Measurements from ENCODE around the gene AHNAK2. TPM values are rescaled to one million over a fixed set of nuclear protein-coding genes. Genes with fewer than 3 reads are reported as not detected.

Gene AHNAK2
- total and polyA plus RNA-seq, 9 of the 15 experiments (the other 6 are each of a cell fraction or from before 2014, with no cell fraction given) = 0.04 to 0.09 (median 0.04) TPM; not detected in 6

- Histone ChIP-seq H3K4me3 (no peak overlapping the region; the same call in 1 of the 2 replicates), H3K9me1 (ENCODE audit: control insufficient read depth, insufficient read depth, low read length) (peaks cover 4% of the 10 kb centered on the region), H3K27ac (ENCODE audit: extremely low read depth, low read depth, low read length) (peak overlapping the region; percentile 71; the same call in 1 of the 3 replicates), H3K27me3 (ENCODE audit: control insufficient read depth in 2 of 2, insufficient read depth in 2 of 2, low read length in 2 of 2) (no peaks in the 10 kb centered on the region), H3K9ac (ENCODE audit: insufficient read depth in 1 of 2, low read depth in 2 of 2, low read length in 2 of 2) (peak overlapping the region; percentile 48 to 53; a peak in 2 of 4 replicates), H3K9me3 (replicated peaks; ENCODE audit: control insufficient read depth, insufficient read depth, low read depth, low read length) (no peaks in the 10 kb centered on the region), H2AFZ (ENCODE audit: low read depth, low read length) (no peak overlapping the region), H3K79me2 (ENCODE audit: control insufficient read depth, insufficient read depth, low read length) (peaks cover 100% of the 10 kb centered on the region), H4K20me1 (replicated peaks; ENCODE audit: control insufficient read depth, insufficient read depth, low read length) (peaks cover 55% of the 10 kb centered on the region), H3K4me2 (ENCODE audit: insufficient read depth, low read length) (peak overlapping the region; percentile 72; the same call in 1 of the 2 replicates), H3K36me3 (ENCODE audit: control insufficient read depth, insufficient read depth, low read length) (peaks cover 63% of the 10 kb centered on the region; the same call in 2 of the 3 replicates), H3K4me1 (replicated peaks in 1 of 2; ENCODE audit: control insufficient read depth in 2 of 2, insufficient read depth in 2 of 2, low read length in 2 of 2) (peaks cover 36 to 37% of the 10 kb centered on the region in 2 experiments)
- ATAC-seq (no peak), FAIRE-seq (no peak), DNase-seq (ENCODE audit: extremely low read depth in 1 of 4, low spot score in 3 of 4) (no peak)
- POLR2A ChIA-PET = interaction anchor here (4.0 kb wide), 1 partner anchor 9 kb away, joined by 28 read pairs; no protein-coding TSS in a partner anchor
- intact Hi-C loops (cut with micrococcal nuclease) (loop anchor here (5.0 kb wide), 1 partner anchor 37 kb away; the partner anchor contains the start of gene AHNAK2), in situ Hi-C loops (cut with MboI) (no loop called here)
- CTCF ChIA-PET (ENCODE audit: low intra/inter-chr PET ratio) = no interaction called here
- TF ChIP-seq HBP1 (CRISPR knock-in tag; IDR thresholded peaks at IDR 0.05) = no peak
- no peak for TF ChIP-seq ILF3 (IDR thresholded peaks at IDR 0.05; ENCODE audit: borderline replicate concordance)
- 43% methylated on average over 4 of the region's 4 CpGs for WGBS (ENCODE audit: insufficient coverage, low coverage, missing lambda C conversion rate)
- no TSS peak for BruUV-seq (replicated peaks)
Measured at GRCh38 chr14:105014631-105015030, 36.5 kb upstream of the AHNAK2 start.

DNA sequence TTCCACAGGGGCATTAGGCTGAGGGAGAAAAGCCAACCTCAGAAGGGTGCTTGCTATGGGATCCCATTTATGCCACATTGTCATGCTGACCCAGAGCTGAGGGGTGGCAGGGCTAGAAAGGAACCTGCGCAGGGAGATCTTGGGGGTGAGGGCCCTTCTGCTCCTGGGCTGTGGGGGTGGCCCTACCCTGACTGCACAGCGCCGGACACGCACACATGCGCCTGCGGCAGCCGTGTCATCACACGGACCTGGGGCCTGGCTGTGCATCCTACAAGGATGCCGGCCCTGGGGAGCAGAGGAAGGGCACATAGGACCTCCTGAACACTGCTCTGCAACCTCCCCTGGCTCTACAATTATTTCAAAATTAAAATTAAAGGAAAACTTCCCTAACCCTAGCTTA, 35.9 kb upstream of the AHNAK2 start:
- intact Hi-C loops (cut with micrococcal nuclease) (no loop called here), in situ Hi-C loops (cut with MboI) (no loop called here)
- Histone ChIP-seq H3K79me2 (ENCODE audit: control insufficient read depth, insufficient read depth, low read length) (peaks cover 99% of the 10 kb centered on the region), H3K36me3 (ENCODE audit: control insufficient read depth, insufficient read depth, low read length) (peaks cover 67% of the 10 kb centered on the region; the same call in 2 of the 3 replicates), H3K9ac (ENCODE audit: insufficient read depth in 1 of 2, low read depth in 2 of 2, low read length in 2 of 2) (no peak overlapping the region), H2AFZ (ENCODE audit: low read depth, low read length) (no peak overlapping the region), H3K4me1 (replicated peaks in 1 of 2; ENCODE audit: control insufficient read depth in 2 of 2, insufficient read depth in 2 of 2, low read length in 2 of 2) (peaks cover 32 to 33% of the 10 kb centered on the region in 2 experiments), H3K9me3 (replicated peaks; ENCODE audit: control insufficient read depth, insufficient read depth, low read depth, low read length) (no peaks in the 10 kb centered on the region), H3K4me2 (ENCODE audit: insufficient read depth, low read length) (no peak overlapping the region), H4K20me1 (replicated peaks; ENCODE audit: control insufficient read depth, insufficient read depth, low read length) (peaks cover 50% of the 10 kb centered on the region), H3K27ac (ENCODE audit: extremely low read depth, low read depth, low read length) (no peak overlapping the region), H3K27me3 (ENCODE audit: control insufficient read depth in 2 of 2, insufficient read depth in 2 of 2, low read length in 2 of 2) (no peaks in the 10 kb centered on the region), H3K4me3 (no peak overlapping the region), H3K9me1 (ENCODE audit: control insufficient read depth, insufficient read depth, low read length) (peaks cover 4% of the 10 kb centered on the region)
- no peak for FAIRE-seq
- 74% methylated on average over 9 of the region's 9 CpGs for WGBS (ENCODE audit: insufficient coverage, low coverage, missing lambda C conversion rate)
- ChIA-PET POLR2A (interaction anchor here (1.1 to 4.0 kb wide), 2 partner anchors 8 to 20 kb away, joined by 3 to 28 read pairs; no protein-coding TSS in a partner anchor), CTCF (ENCODE audit: low intra/inter-chr PET ratio) (no interaction called here)
- BruUV-seq (replicated peaks) = no TSS peak
- no peak for DNase-seq (ENCODE audit: extremely low read depth in 1 of 4, low spot score in 3 of 4)
- no peak for ATAC-seq
- TF ChIP-seq RBFOX2 (IDR thresholded peaks at IDR 0.05; ENCODE audit: low read depth, low read length) (peak; percentile 42), MAFF (IDR thresholded peaks at IDR 0.05; ENCODE audit: low read length) (no peak)

Data from K562 (cell line).